Loucy (cell line): ENCODE results near the gene CALR.

ENCODE experiments used
- H2AFZ ChIP-seq: fragments of 200-600 bp; sonication (generic); 2 replicates; pipeline ENCODE4 v1.6.0; 2016; ENCODE audit warnings: antibody characterized with exemption, mild to moderate bottlenecking, low read length, moderate library complexity
- H3F3A ChIP-seq: fragments of 200-600 bp; 2 replicates; pipeline ENCODE4 v1.6.0; 2016; ENCODE audit warnings: antibody characterized with exemption, low read depth, mild to moderate bottlenecking
- H3K27me3 ChIP-seq: fragments of 200-600 bp; sonication (generic); 2 replicates; pipeline ENCODE4 v1.6.1; 2014; ENCODE audit warnings: low read length, mild to moderate bottlenecking; ENCODE audit not compliant: insufficient read depth, poor library complexity, severe bottlenecking
- H3K36me3 ChIP-seq: fragments of 200-600 bp; sonication (generic); 2 replicates; pipeline ENCODE4 v1.6.1; 2016; ENCODE audit warnings: low read length; ENCODE audit not compliant: insufficient read depth
- H3K4me1 ChIP-seq: fragments of 200-600 bp; sonication (generic); 2 replicates; pipeline ENCODE4 v1.5.1; 2014; ENCODE audit warnings: low read length, mild to moderate bottlenecking; ENCODE audit not compliant: insufficient read depth, poor library complexity, severe bottlenecking
- H3K4me2 ChIP-seq: fragments of 200-600 bp; sonication (generic); 2 replicates; pipeline ENCODE4 v1.6.0; 2014; ENCODE audit warnings: antibody characterized with exemption, low read length, low read depth, mild to moderate bottlenecking; ENCODE audit not compliant: poor library complexity, severe bottlenecking
- H3K4me3 ChIP-seq: fragments of 200-600 bp; sonication (generic); 2 replicates; pipeline ENCODE4 v1.5.1; 2014; ENCODE audit warnings: low read length, mild to moderate bottlenecking, mixed read lengths; ENCODE audit not compliant: poor library complexity, severe bottlenecking
- H3K79me2 ChIP-seq: fragments of 200-600 bp; sonication (generic); 2 replicates; pipeline ENCODE4 v1.6.1; 2014; ENCODE audit warnings: low read length; ENCODE audit not compliant: insufficient read depth
- H3K9ac ChIP-seq: fragments of 200-600 bp; sonication (generic); 2 replicates; pipeline ENCODE4 v1.6.0; 2014; ENCODE audit warnings: mild to moderate bottlenecking, low read depth, low read length, moderate library complexity; ENCODE audit not compliant: poor library complexity, severe bottlenecking
- H3K9me2 ChIP-seq: fragments of 200-600 bp; sonication (generic); replicated peaks from 2 replicates; pipeline ENCODE4 v1.6.1; 2016; ENCODE audit warnings: low read depth, low read length, mixed read lengths
- H3K9me3 ChIP-seq: fragments of 200-600 bp; sonication (generic); 2 replicates; pipeline ENCODE4 v1.6.1; 2014; ENCODE audit warnings: mild to moderate bottlenecking, antibody characterized with exemption, low read length, low read depth; ENCODE audit not compliant: insufficient read depth
- H4K20me1 ChIP-seq: fragments of 200-600 bp; sonication (generic); 2 replicates; pipeline ENCODE4 v1.6.0; 2014; ENCODE audit warnings: antibody characterized with exemption, low read length, mild to moderate bottlenecking; ENCODE audit not compliant: insufficient read depth, poor library complexity, severe bottlenecking
- CTCF ChIP-seq: fragments of 200-600 bp; sonication (generic); conservative IDR thresholded peaks from 2 replicates; pipeline ENCODE4 v1.5.1; 2014; ENCODE audit warnings: mild to moderate bottlenecking, antibody characterized with exemption, low read length
- EZH2phosphoT487 ChIP-seq: fragments of 200-600 bp; IDR thresholded peaks from 2 replicates; pipeline ENCODE4 v1.6.1; 2018; ENCODE audit warnings: antibody characterized with exemption, mild to moderate bottlenecking, moderate library complexity, borderline replicate concordance

CALR gene

GRCh38 chr19:12937093-12937926 is 1.1 kb upstream of the CALR start:
- TF ChIP-seq EZH2phosphoT487 (no peak; the same call in 1 of the 2 replicates), CTCF (no peak; the same call in 1 of the 2 replicates)
- peaks cover 65% of the 10 kb centered on the region for H3K79me2 ChIP-seq

DNA sequence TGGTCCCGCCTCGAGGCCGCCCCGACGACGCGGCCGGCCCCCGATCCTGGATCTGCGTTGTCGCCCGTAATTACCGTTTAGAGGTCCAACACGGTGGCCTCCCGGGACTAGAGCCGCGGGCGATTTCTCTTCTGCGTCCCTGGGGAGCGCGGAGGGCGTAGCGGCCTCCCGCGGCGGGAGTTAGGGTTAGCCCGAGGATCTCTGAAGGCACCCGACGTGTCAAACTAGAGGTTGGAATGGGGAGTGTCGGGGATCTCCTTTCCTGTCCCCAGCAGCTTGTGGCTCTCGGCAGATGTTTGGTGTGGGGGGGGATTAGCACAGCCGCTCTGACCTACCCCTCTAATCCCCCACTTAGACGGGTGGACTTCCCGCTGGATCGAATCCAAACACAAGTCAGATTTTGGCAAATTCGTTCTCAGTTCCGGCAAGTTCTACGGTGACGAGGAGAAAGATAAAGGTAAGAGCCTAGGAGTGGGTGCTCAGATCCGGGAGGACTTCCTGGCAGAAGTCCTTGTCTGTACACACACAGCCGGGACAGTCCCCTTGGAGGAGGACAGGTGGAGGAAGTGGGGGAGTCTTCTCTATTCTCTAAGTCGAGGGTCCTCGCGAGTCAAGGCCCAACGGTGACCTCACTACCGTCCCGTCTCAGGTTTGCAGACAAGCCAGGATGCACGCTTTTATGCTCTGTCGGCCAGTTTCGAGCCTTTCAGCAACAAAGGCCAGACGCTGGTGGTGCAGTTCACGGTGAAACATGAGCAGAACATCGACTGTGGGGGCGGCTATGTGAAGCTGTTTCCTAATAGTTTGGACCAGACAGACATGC is 581 bp downstream of the CALR start:
- peak overlapping the region; percentile 96 for H3K4me3 ChIP-seq
- peaks cover 15% of the 10 kb centered on the region for H3K27me3 ChIP-seq
- peaks cover 21% of the 10 kb centered on the region for H3F3A ChIP-seq
- H4K20me1 ChIP-seq = peaks cover 55% of the 10 kb centered on the region
- no peak overlapping the region for H2AFZ ChIP-seq
- no peaks in the 10 kb centered on the region for H3K9me3 ChIP-seq
- H3K9ac ChIP-seq = peak overlapping the region; percentile 100
- no peak for TF ChIP-seq EZH2phosphoT487
- peak; percentile 13; the same call in 1 of the 2 replicates for TF ChIP-seq CTCF
- peaks cover 62% of the 10 kb centered on the region for H3K4me1 ChIP-seq
- H3K79me2 ChIP-seq = peaks cover 66% of the 10 kb centered on the region
- H3K9me2 ChIP-seq = no peaks in the 10 kb centered on the region
- peaks cover 54% of the 10 kb centered on the region for H3K36me3 ChIP-seq
- peak overlapping the region; percentile 99 for H3K4me2 ChIP-seq

More at GRCh38 chr19:12937093-12937926, 1.1 kb upstream of the CALR start:
- Histone ChIP-seq H3K4me2 (peak overlapping the region; percentile 90), H4K20me1 (peaks cover 48% of the 10 kb centered on the region), H3K9me3 (no peaks in the 10 kb centered on the region), H3K9me2 (no peaks in the 10 kb centered on the region), H3K9ac (peak overlapping the region; percentile 97), H3K4me3 (peak overlapping the region; percentile 96), H3K27me3 (peaks cover 18% of the 10 kb centered on the region), H3K4me1 (peaks cover 57% of the 10 kb centered on the region), H3K36me3 (peaks cover 37% of the 10 kb centered on the region), H2AFZ (no peak overlapping the region), H3F3A (peaks cover 10% of the 10 kb centered on the region)

DNA sequence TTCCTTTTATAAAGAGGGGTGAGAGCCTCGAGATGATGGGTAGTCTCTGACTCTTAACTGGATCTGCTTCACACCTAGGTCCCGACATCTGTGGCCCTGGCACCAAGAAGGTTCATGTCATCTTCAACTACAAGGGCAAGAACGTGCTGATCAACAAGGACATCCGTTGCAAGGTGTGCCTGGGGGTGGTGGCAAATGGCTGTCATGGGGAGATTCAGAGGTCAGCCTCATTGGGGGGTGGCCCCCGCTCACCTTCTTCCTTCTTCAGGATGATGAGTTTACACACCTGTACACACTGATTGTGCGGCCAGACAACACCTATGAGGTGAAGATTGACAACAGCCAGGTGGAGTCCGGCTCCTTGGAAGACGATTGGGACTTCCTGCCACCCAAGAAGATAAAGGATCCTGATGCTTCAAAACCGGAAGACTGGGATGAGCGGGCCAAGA is 1.6 kb downstream of the CALR start:
- Histone ChIP-seq H3K9me3 (no peaks in the 10 kb centered on the region), H3F3A (peaks cover 31% of the 10 kb centered on the region), H3K27me3 (peaks cover 15% of the 10 kb centered on the region), H3K9me2 (no peaks in the 10 kb centered on the region), H3K36me3 (peaks cover 64% of the 10 kb centered on the region), H3K9ac (peak overlapping the region; percentile 100), H3K4me2 (peak overlapping the region; percentile 99), H2AFZ (no peak overlapping the region), H3K4me1 (peaks cover 66% of the 10 kb centered on the region), H4K20me1 (peaks cover 65% of the 10 kb centered on the region), H3K4me3 (peak overlapping the region; percentile 96), H3K79me2 (peaks cover 69% of the 10 kb centered on the region)
- no peak for TF ChIP-seq CTCF
- TF ChIP-seq EZH2phosphoT487 = no peak
